Measurements from ENCODE around the gene ING4.
A peak's percentile ranks its signal among the peaks of the same experiment; 100 is the strongest.

ING4 gene

GRCh38 chr12:6635856-6636531 lies 26.9 kb downstream of the ING4 start, which contains the start of gene LPAR5:
Gene LPAR5 (minus strand): TSS chr12:6635959. CDS start chr12:6621248, 14,711 bp downstream.
- no peak for DNase-seq (ENCODE audit: low spot score)

GRCh38 chr12:6635375-6635855 lies 27.5 kb downstream of the ING4 start:
- DNase-seq (ENCODE audit: low spot score), result no peak

GRCh38 chr12:6632026-6632983 lies 30.6 kb downstream of the ING4 start:
- DNase-seq (ENCODE audit: low spot score), result peak; percentile 62

GRCh38 chr12:6631549-6631961 lies 31.4 kb downstream of the ING4 start:
- no peak for DNase-seq (ENCODE audit: low spot score)

- no peak for DNase-seq (ENCODE audit: low spot score)
Observed at GRCh38 chr12:6630736-6631135, 32.2 kb downstream of the ING4 start.

- DNase-seq (ENCODE audit: low spot score), result no peak
Observed at GRCh38 chr12:6627616-6628015, 35.3 kb downstream of the ING4 start.

GRCh38 chr12:6626654-6627283 lies 36.1 kb downstream of the ING4 start:
- DNase-seq (ENCODE audit: low spot score), result no peak

- no peak for DNase-seq (ENCODE audit: low spot score)
Observed at GRCh38 chr12:6620885-6621274, 42.0 kb downstream of the ING4 start.

GRCh38 chr12:6620137-6620884 lies 42.6 kb downstream of the ING4 start:
- no peak for DNase-seq (ENCODE audit: low spot score)

GRCh38 chr12:6618483-6619225 lies 44.3 kb downstream of the ING4 start:
- no peak for DNase-seq (ENCODE audit: low spot score)

GRCh38 chr12:6615802-6616201 lies 47.1 kb downstream of the ING4 start:
- DNase-seq (ENCODE audit: low spot score), result peak; percentile 56

- peak; percentile 66 for DNase-seq (ENCODE audit: low spot score)
Observed at GRCh38 chr12:6614513-6615172, 48.3 kb downstream of the ING4 start.

- peak; percentile 100 for DNase-seq (ENCODE audit: low spot score)
Observed at GRCh38 chr12:6613776-6614512, 49.0 kb downstream of the ING4 start.

GRCh38 chr12:6613015-6613775 lies 49.7 kb downstream of the ING4 start:
- DNase-seq (ENCODE audit: low spot score), result peak; percentile 96

- DNase-seq (ENCODE audit: low spot score), result no peak
Observed at GRCh38 chr12:6612652-6613014, 50.3 kb downstream of the ING4 start.

- no peak for DNase-seq (ENCODE audit: low spot score)
Observed at GRCh38 chr12:6612247-6612646, 50.7 kb downstream of the ING4 start.

GRCh38 chr12:6608592-6609281 lies 54.2 kb downstream of the ING4 start:
- no peak for DNase-seq (ENCODE audit: low spot score)
